ENCODE measurements around the gene PLA2G5. TPM values are rescaled to one million over a fixed set of nuclear protein-coding genes. Genes with fewer than 3 reads are reported as not detected.

PLA2G5 gene
- total and polyA plus RNA-seq, 2 of the 13 experiments (the other 11 are each of a cell fraction or from before 2014, with no cell fraction given): not detected

DNA sequence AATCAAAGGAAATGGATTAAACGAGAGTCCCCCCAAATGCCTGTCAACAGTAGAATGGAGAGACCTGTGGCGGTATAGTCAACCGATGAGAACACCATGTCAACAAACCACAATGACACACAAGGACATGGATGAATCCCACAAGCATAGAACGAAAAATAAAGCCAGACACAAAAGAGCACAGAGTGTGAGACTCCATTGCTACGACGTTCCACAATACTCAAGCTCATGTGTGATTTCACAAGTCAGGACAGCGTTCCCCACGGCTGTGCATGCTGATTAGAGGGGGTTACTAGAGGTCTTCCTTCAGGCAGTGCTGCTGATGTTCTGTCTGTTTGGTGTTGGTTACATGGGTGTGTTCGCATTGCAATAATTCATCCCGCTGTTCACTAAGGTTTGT, 55.1 kb downstream of the PLA2G5 start:
- no peak for ATAC-seq

More for the DNA sequence above, 55.1 kb downstream of the PLA2G5 start:
- no peaks in the 10 kb centered on the region for H3K36me3 ChIP-seq (replicated peaks in 1 of 2; ENCODE audit: control insufficient read depth in 1 of 2, insufficient read depth in 2 of 2, low read length in 2 of 2)
- H3K4me1 ChIP-seq (ENCODE audit: insufficient read depth, low read length): no peaks in the 10 kb centered on the region
- H4K20me1 ChIP-seq (ENCODE audit: insufficient read depth, low read length): no peaks in the 10 kb centered on the region
- ChIA-PET CTCF (ENCODE audit: low intra/inter-chr PET ratio, low total read pairs) (no interaction called here), POLR2A (no interaction called here)
- no peak overlapping the region for H3K4me2 ChIP-seq (ENCODE audit: low read depth, low read length)
- H3K9ac ChIP-seq (ENCODE audit: insufficient read depth, low read depth, low read length): no peak overlapping the region
- no TSS peak for BruUV-seq (replicated peaks)
- in situ Hi-C loops (cut with HindIII; ENCODE audit: extremely low pct_ligation_motif_present, low pct_unique_long_range_greater_than_20kb): no loop called here
- H3K79me2 ChIP-seq (ENCODE audit: insufficient read depth, low read length): no peaks in the 10 kb centered on the region
- peaks cover 0 to 16% of the 10 kb centered on the region in 2 experiments; a peak in 2 of 5 replicates for H3K27me3 ChIP-seq (ENCODE audit: control insufficient read depth in 1 of 2, insufficient read depth in 2 of 2, low read length in 2 of 2)
- no peaks in the 10 kb centered on the region for H3K9me3 ChIP-seq (ENCODE audit: low read length)
- H3K4me3 ChIP-seq (replicated peaks in 1 of 3; ENCODE audit: insufficient read depth in 1 of 3, low read depth in 2 of 3, low read length in 3 of 3): no peak overlapping the region
- no peak for TF ChIP-seq EZH2 (conservative IDR thresholded peaks at IDR 0.05; ENCODE audit: low read depth, low read length)
- TF ChIP-seq EEA1 (CRISPR knock-in tag; IDR thresholded peaks at IDR 0.05; ENCODE audit: borderline replicate concordance): no peak
- no peak for TF ChIP-seq SOX13 (IDR thresholded peaks at IDR 0.05)
- no peak for TF ChIP-seq SOX13 (CRISPR knock-in tag; conservative IDR thresholded peaks at IDR 0.05 in 1 of 2, IDR thresholded peaks at IDR 0.05 in 1 of 2)
- no peak for TF ChIP-seq BRCA1 (CRISPR knock-in tag; IDR thresholded peaks at IDR 0.05)
- TF ChIP-seq ZKSCAN1 (IDR thresholded peaks at IDR 0.05; ENCODE audit: low read length): no peak
- TF ChIP-seq SOX6 (IDR thresholded peaks at IDR 0.05): no peak
- no peak for TF ChIP-seq SOX6 (CRISPR knock-in tag; IDR thresholded peaks at IDR 0.05)
- TF ChIP-seq, protein P1, sequence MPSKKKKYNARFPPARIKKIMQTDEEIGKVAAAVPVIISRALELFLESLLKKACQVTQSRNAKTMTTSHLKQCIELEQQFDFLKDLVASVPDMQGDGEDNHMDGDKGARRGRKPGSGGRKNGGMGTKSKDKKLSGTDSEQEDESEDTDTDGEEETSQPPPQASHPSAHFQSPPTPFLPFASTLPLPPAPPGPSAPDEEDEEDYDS (CRISPR knock-in tag; IDR thresholded peaks at IDR 0.05): no peak
- no peak for TF ChIP-seq ZBTB1 (CRISPR knock-in tag; IDR thresholded peaks at IDR 0.05; ENCODE audit: borderline replicate concordance)
- no peak for TF ChIP-seq SRF (IDR thresholded peaks at IDR 0.05; ENCODE audit: low read depth, low read length)
- TF ChIP-seq HES4 (CRISPR knock-in tag; IDR thresholded peaks at IDR 0.05; ENCODE audit: borderline replicate concordance): no peak
- no peak for TF ChIP-seq ZNF749 (CRISPR knock-in tag; IDR thresholded peaks at IDR 0.05; ENCODE audit: borderline replicate concordance)
- TF ChIP-seq ZHX1 (CRISPR knock-in tag; IDR thresholded peaks at IDR 0.05; ENCODE audit: low read depth): no peak
- TF ChIP-seq ISL2 (CRISPR knock-in tag; IDR thresholded peaks at IDR 0.05): no peak
- TF ChIP-seq, protein P2, sequence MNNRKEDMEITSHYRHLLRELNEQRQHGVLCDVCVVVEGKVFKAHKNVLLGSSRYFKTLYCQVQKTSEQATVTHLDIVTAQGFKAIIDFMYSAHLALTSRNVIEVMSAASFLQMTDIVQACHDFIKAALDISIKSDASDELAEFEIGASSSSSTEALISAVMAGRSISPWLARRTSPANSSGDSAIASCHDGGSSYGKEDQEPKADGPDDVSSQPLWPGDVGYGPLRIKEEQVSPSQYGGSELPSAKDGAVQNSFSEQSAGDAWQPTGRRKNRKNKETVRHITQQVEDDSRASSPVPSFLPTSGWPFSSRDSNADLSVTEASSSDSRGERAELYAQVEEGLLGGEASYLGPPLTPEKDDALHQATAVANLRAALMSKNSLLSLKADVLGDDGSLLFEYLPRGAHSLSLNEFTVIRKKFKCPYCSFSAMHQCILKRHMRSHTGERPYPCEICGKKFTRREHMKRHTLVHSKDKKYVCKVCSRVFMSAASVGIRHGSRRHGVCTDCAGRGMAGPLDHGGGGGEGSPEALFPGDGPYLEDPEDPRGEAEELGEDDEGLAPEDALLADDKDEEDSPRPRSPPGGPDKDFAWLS (CRISPR knock-in tag; IDR thresholded peaks at IDR 0.05; ENCODE audit: borderline replicate concordance): no peak
- no peak overlapping the region for H3K27ac ChIP-seq (ENCODE audit: extremely low read length, insufficient read depth, low read length)
- FAIRE-seq (no peak), DNase-seq (ENCODE audit: low spot score) (no peak)
- 51% methylated on average over 9 of the region's 10 CpGs for WGBS (ENCODE audit: low lambda C conversion rate)
- intact Hi-C loops (cut with micrococcal nuclease; ENCODE audit: unreplicated experiment): no loop called here
- H2AFZ ChIP-seq (ENCODE audit: low read length): no peak overlapping the region
